ENCODE results near the gene TYW1.
"Not testable (repeated sequence)": the region's sequence is repeated elsewhere in the genome, so short reads cannot be mapped to it uniquely, and the experiment has no call there.

DNA sequence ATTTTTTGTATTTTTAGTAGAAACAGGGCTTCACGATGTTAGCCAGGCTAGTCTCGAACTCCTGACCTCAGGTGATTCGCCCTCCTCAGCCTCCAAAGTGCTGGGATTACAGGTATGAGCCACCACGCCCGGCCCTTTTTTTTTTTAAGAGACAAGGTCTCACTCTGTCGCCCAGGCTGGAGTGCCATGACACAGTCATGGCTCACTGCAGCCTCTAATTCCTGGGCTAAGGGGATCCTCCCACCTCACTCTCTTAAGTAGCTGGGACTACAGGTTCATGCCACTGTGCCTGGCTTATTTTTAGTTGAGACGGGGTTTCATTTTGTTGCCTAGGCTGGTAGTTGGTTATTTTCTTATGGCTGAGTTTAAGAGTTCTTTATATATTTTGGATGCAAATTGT, 216.4 kb downstream of the TYW1 start:
- TF ChIP-seq, protein P1, sequence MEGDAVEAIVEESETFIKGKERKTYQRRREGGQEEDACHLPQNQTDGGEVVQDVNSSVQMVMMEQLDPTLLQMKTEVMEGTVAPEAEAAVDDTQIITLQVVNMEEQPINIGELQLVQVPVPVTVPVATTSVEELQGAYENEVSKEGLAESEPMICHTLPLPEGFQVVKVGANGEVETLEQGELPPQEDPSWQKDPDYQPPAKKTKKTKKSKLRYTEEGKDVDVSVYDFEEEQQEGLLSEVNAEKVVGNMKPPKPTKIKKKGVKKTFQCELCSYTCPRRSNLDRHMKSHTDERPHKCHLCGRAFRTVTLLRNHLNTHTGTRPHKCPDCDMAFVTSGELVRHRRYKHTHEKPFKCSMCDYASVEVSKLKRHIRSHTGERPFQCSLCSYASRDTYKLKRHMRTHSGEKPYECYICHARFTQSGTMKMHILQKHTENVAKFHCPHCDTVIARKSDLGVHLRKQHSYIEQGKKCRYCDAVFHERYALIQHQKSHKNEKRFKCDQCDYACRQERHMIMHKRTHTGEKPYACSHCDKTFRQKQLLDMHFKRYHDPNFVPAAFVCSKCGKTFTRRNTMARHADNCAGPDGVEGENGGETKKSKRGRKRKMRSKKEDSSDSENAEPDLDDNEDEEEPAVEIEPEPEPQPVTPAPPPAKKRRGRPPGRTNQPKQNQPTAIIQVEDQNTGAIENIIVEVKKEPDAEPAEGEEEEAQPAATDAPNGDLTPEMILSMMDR (IDR thresholded peaks at IDR 0.05), result not testable (repeated sequence)
- not testable (repeated sequence) for TF ChIP-seq POLR2A (IDR thresholded peaks at IDR 0.05)
